ENCODE results near the gene ACOX2. TPM values are rescaled to one million over a fixed set of nuclear protein-coding genes. Genes with fewer than 3 reads are reported as not detected.
A peak's percentile ranks its signal among the peaks of the same experiment; 100 is the strongest.

ACOX2 gene
- total and polyA plus RNA-seq, 10 of the 15 experiments (the other 5 are each of a cell fraction or from before 2014, with no cell fraction given) = 0.72 TPM; not detected in 9

DNA sequence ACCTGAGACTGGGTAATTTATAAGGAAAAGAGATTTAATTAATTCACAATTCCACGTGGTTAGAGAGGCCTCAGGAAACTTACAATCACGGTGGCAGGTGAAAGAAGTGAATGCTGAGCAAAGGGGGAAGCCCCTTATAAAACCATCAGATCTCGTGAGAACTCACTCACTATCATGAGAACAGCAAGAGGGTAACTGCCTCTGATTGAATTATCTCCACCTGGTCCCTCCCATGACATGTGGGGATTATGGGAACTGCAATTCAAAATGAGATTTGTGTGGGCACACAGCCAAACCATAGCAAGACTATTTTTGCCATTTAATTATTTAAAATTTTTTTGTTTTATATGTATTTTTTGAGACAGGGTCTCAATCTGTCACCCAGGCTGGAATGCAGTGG is 72.1 kb downstream of the ACOX2 start:
- ChIA-PET SMC1A (ENCODE audit: uncharacterized antibody, unreplicated experiment) (interaction anchor here (0.7 to 1.1 kb wide), 6 partner anchors 19 to 72 kb away, joined by 3 to 5 read pairs (median 3); partner anchors contain the start of gene ACOX2), CTCF (interaction anchor here (1.1 to 1.8 kb wide), 6 partner anchors 16 to 159 kb away, joined by 3 to 12 read pairs (median 4); partner anchors contain the start of genes HTD2 and RPP14), RAD21 (ENCODE audit: unreplicated experiment) (no interaction called here), POLR2A (no interaction called here)
- intact Hi-C loops (cut with micrococcal nuclease; ENCODE audit: unreplicated experiment) = no loop called here
- no peak overlapping the region for H3K9ac ChIP-seq (ENCODE audit: control insufficient read depth, insufficient read depth, low read length)
- H3K9me3 ChIP-seq (replicated peaks; ENCODE audit: control insufficient read depth, insufficient read depth, low read length) = no peaks in the 10 kb centered on the region
- H3K36me3 ChIP-seq (ENCODE audit: control insufficient read depth in 2 of 2, insufficient read depth in 2 of 2, low read length in 1 of 2) = no peaks in the 10 kb centered on the region
- no TSS peak for BruUV-seq (replicated peaks)
- no peaks in the 10 kb centered on the region for H3K27me3 ChIP-seq (replicated peaks in 1 of 2; ENCODE audit: control insufficient read depth in 2 of 2, insufficient read depth in 2 of 2, low read length in 1 of 2)
- no peak overlapping the region for H3K4me3 ChIP-seq
- ATAC-seq = peak; percentile 67
- no peaks in the 10 kb centered on the region for H3K4me1 ChIP-seq (ENCODE audit: control insufficient read depth, insufficient read depth, low read length)
- H3K4me2 ChIP-seq (ENCODE audit: control insufficient read depth, insufficient read depth) = no peak overlapping the region
- 0 out of 2 replicates have a peak, but pooled peaks have one; percentile 44 for TF ChIP-seq CHD2 (IDR thresholded peaks at IDR 0.05; ENCODE audit: borderline replicate concordance, low read depth, low read length)
- TF ChIP-seq STAT3 (IDR thresholded peaks at IDR 0.05; ENCODE audit: low read depth, low read length) = no peak
- TF ChIP-seq IRF5 (IDR thresholded peaks at IDR 0.05; ENCODE audit: borderline replicate concordance) = no peak
- TF ChIP-seq ZNF592 (IDR thresholded peaks at IDR 0.05) = no peak
- no peaks in the 10 kb centered on the region for H3K79me2 ChIP-seq (ENCODE audit: control insufficient read depth, insufficient read depth, low read length)
- in situ Hi-C loops (cut with MboI) = no loop called here
- H2AFZ ChIP-seq (ENCODE audit: control insufficient read depth, low read depth, low read length) = no peak overlapping the region
- H4K20me1 ChIP-seq (ENCODE audit: control insufficient read depth, insufficient read depth) = no peaks in the 10 kb centered on the region
- no peak overlapping the region for H3K27ac ChIP-seq (ENCODE audit: control insufficient read depth, insufficient read depth)
- no peak for DNase-seq (ENCODE audit: low read depth, low spot score)
- no peak for FAIRE-seq
- WGBS (ENCODE audit: insufficient coverage, insufficient replicate concordance, low lambda C conversion rate, missing lambda C conversion rate) = 15% methylated on average over 3 of the region's 3 CpGs
